Heart right ventricle (tissue), 16 donors: ENCODE data around the gene LHFPL4. TPM values are rescaled to one million over a fixed set of nuclear protein-coding genes. Genes with fewer than 3 reads are reported as not detected.
A peak's percentile ranks its signal among the peaks of the same experiment; 100 is the strongest.

Source experiments
- ATAC-seq, 8 donors: fragments of 200-7000 bp; cut with Tn5 transposase; one replicate each; pipeline ENCODE4 v1.9.1; 2020; ENCODE audit warnings: mild to moderate bottlenecking in 8 of 8, moderate library complexity in 8 of 8, moderate number of reproducible peaks in 1 of 8
- DNase-seq, 2 donors: peaks; one replicate each; pipeline ENCODE4 v3.0.0-alpha.2; 2020
- H3K27ac ChIP-seq, 10 donors: fragments of 200-600 bp; sonication (generic) in 2 of 10; one replicate each; pipeline versions ENCODE4 v1.5.0 to v1.8.0; 2020 to 2022; ENCODE audit warnings: mild to moderate bottlenecking in 3 of 10
- H3K27me3 ChIP-seq, 7 donors: fragments of 200-600 bp; one replicate each; pipeline ENCODE4 v1.8.0; 2021 to 2022; ENCODE audit warnings: mild to moderate bottlenecking in 2 of 7
- H3K36me3 ChIP-seq, 9 donors: fragments of 200-600 bp; sonication (generic) in 1 of 9; one replicate each; pipeline versions ENCODE4 v1.5.0 to v1.8.0; 2020 to 2022; ENCODE audit warnings: mild to moderate bottlenecking in 2 of 9
- H3K4me1 ChIP-seq, 9 donors: fragments of 200-600 bp; sonication (generic) in 1 of 9; one replicate each; pipeline versions ENCODE4 v1.5.0 to v1.8.0; 2020 to 2022; ENCODE audit warnings: mild to moderate bottlenecking in 4 of 9
- H3K4me3 ChIP-seq, 10 donors: fragments of 200-600 bp; sonication (generic) in 2 of 10; one replicate each; pipeline versions ENCODE4 v1.5.0 to v1.8.0; 2020 to 2022; ENCODE audit warnings: mild to moderate bottlenecking in 7 of 10, moderate library complexity in 2 of 10
- H3K9me3 ChIP-seq, 11 donors: fragments of 200-600 bp in 10 of 11; sonication (generic) in 2 of 11; one replicate each; pipeline versions ENCODE4 v1.5.0 to v1.8.0; 2013 to 2022; ENCODE audit warnings: mild to moderate bottlenecking in 2 of 11, control low read depth in 1 of 11, moderate library complexity in 1 of 11
- WGBS, 2 donors: extraction: QIAGEN DNeasy Blood & Tissue Kit; methylation state at CpG; one replicate each; pipeline ENCODE4 v1.1.7; 2013; ENCODE audit warnings: inconsistent platforms in 1 of 2; 5-methylcytosine and 5-hydroxymethylcytosine counted together
- intact Hi-C, 10 donors: fragments of 100-400 bp; cut with DNase I; formaldehyde crosslinking; loops; one replicate each; pipeline versions ENCODE4 v1.11.1 to v1.14.2; 2022
- polyA plus RNA-seq, 2 donors: library from polyadenylated mRNA; stranded (reverse); fragments of 200-250 nt; gene quantifications; one replicate each; pipeline ENCODE4 v1.2.3, GENCODE V29; 2013
- total RNA-seq, 10 donors: library from RNA; stranded (reverse); fragmentation: NEBNext Ultra II Directional in 3 of 10; extraction: Animal tissue kit (Norgen Biotek cat#: 25700) in 3 of 10; gene quantifications; one replicate each; pipeline versions ENCODE4 v1.2.1 to v1.2.4, GENCODE V29; 2021 to 2023
- TF ChIP-seq, protein P1 (sequence below), 9 donors: fragments of 200-600 bp; sonication (generic) in 2 of 9; IDR thresholded peaks; one replicate each; pipeline versions ENCODE4 v1.5.0 to v1.8.0; 2021 to 2022; ENCODE audit warnings: antibody characterized with exemption in 9 of 9, mild to moderate bottlenecking in 5 of 9, moderate library complexity in 1 of 9
- donor health status: Arrhythmogenic right ventricular cardiomyopathy.
- donor health status: ischemic (EF 13 %, LVEDD 7.1; RV severe dilation, severe dysfunction).
- donor health status: healthy with polysubstance abuse.
- donor health status: DM: no; HTN: yes; CAD: no.
- donor health status: DM: no; HTN: no; CAD: no.
- donor health status: ischemic (EF 25% LVEDD 6.9; RV normal size, moderate dysfunction).
- donor health status: ischemic (EF 25% LVEDD 5.7; RV mildly dilated, moderate dysfunction).
- donor health status: healthy.
- donor health status: DM: yes; HTN: yes; CAD: no.
- donor health status: Ischemic cardiomyopathy.
- donor health status: ischemic (EF 35%, LVEDD 5.7; RV mildly dilated, moderate dysfunction).
- donor health status: nonischemic (EF 11% LVEDD 7.7; RV severe dilation, severe dysfunction).
- donor health status: DM: yes; HTN: yes; CAD: no.
- donor health status: PGD.
- donor health status: ischemic (EF 29% LVEDD 5.4; RV normal size, mild dysfunction).
- donor health status: nonischemic (EF 23%, LVEDD 6.1; RV moderate dilation, normal function).

Gene LHFPL4
- total and polyA plus RNA-seq, 12 donors: not detected

DNA sequence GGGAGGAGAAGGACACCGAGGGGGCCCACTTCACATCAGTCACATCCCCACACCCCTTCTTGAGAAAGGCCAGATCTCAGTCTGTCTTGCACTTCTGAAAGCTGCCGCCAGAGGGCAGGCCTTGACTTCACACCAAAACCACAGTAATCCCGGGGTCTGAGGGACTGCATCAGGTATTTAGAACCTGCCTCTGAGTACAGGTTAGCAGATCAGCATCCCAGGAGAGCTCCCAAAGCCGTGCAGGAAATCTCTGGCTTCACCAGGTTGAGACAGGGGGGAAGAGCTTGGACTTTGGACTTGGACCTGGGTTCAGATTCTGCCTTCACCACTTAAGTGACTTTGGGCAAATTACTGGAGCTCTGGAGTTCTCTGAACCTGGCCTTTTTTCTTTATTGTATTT, 50.3 kb downstream of the LHFPL4 start:
- no peak overlapping the region for H3K27ac ChIP-seq
- H3K4me3 ChIP-seq: no peak overlapping the region
- ATAC-seq (peak in 4 of 8 donors; percentile 23 to 35 (median 33)), DNase-seq (peak; percentile 38 to 60)
- no peaks in the 10 kb centered on the region for H3K9me3 ChIP-seq
- TF ChIP-seq, protein P1, sequence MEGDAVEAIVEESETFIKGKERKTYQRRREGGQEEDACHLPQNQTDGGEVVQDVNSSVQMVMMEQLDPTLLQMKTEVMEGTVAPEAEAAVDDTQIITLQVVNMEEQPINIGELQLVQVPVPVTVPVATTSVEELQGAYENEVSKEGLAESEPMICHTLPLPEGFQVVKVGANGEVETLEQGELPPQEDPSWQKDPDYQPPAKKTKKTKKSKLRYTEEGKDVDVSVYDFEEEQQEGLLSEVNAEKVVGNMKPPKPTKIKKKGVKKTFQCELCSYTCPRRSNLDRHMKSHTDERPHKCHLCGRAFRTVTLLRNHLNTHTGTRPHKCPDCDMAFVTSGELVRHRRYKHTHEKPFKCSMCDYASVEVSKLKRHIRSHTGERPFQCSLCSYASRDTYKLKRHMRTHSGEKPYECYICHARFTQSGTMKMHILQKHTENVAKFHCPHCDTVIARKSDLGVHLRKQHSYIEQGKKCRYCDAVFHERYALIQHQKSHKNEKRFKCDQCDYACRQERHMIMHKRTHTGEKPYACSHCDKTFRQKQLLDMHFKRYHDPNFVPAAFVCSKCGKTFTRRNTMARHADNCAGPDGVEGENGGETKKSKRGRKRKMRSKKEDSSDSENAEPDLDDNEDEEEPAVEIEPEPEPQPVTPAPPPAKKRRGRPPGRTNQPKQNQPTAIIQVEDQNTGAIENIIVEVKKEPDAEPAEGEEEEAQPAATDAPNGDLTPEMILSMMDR (IDR thresholded peaks at IDR 0.05): peak; percentile 68 to 92 (median 86)
- H3K27me3 ChIP-seq: peaks cover 0 to 44% (median 27%) of the 10 kb centered on the region in 7 donors
- H3K4me1 ChIP-seq: peaks cover 0 to 14% (median 10%) of the 10 kb centered on the region in 9 donors
- WGBS, 2 donors: 2% methylated on average over 4 of the region's 4 CpGs
- intact Hi-C loops: loop anchor here in 3 of 10 donors (5.0 to 10.0 kb wide), 3 partner anchors 222 to 242 kb away; partner anchors contain the start of genes BRPF1 (in 1 of the 3) and OGG1 (in 1 of the 3)
- no peaks in the 10 kb centered on the region for H3K36me3 ChIP-seq

DNA sequence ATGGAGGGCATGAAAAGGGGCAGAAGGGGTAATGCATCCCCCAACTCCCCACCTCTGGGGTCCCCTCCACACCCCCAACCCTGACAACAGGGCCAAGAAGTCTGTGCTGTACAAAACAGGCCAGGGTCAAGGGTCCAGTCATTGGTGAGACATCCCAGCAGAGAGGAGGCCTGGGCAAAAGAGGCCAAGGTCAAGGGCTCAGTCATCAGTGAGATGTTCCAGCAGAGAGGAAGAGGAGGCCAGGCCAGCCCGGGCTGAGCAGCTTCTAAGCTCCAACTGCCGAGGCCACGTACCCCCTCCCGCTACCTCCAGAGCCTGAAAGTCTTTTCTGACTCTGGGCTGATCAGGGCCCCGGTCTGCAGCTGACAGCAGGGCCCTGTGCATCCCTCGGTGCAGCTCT, 52.4 kb downstream of the LHFPL4 start:
- TF ChIP-seq, protein P1 (IDR thresholded peaks at IDR 0.05): no peak
- DNase-seq: no peak
- intact Hi-C loops: loop anchor here in 3 of 10 donors (5.0 to 10.0 kb wide), 3 partner anchors 224 to 244 kb away; partner anchors contain the start of genes BRPF1 (in 1 of the 3) and OGG1 (in 1 of the 3)
- ATAC-seq: no peak
- peaks cover 0 to 14% (median 10%) of the 10 kb centered on the region in 9 donors for H3K4me1 ChIP-seq
- peaks cover 0 to 33% (median 23%) of the 10 kb centered on the region in 7 donors for H3K27me3 ChIP-seq
- H3K4me3 ChIP-seq: no peak overlapping the region
- no peak overlapping the region for H3K27ac ChIP-seq
- no peaks in the 10 kb centered on the region for H3K9me3 ChIP-seq
- 67 to 81% methylated on average over 6 of the region's 6 CpGs for WGBS, 2 donors
- H3K36me3 ChIP-seq: no peaks in the 10 kb centered on the region

GRCh38 chr3:9500108-9501050, 53.2 kb downstream of the LHFPL4 start:
- H3K4me1 ChIP-seq: peaks cover 0 to 14% (median 10%) of the 10 kb centered on the region in 9 donors
- no peaks in the 10 kb centered on the region for H3K36me3 ChIP-seq
- peaks cover 0 to 33% (median 23%) of the 10 kb centered on the region in 7 donors for H3K27me3 ChIP-seq
- DNase-seq: peak; percentile 24 to 57
- H3K27ac ChIP-seq: no peak overlapping the region
- H3K9me3 ChIP-seq: no peaks in the 10 kb centered on the region
- peak in 7 of 8 donors; percentile 50 to 83 (median 73) for ATAC-seq
- H3K4me3 ChIP-seq: peak overlapping the region in 2 of 10 donors; percentile 3 to 10
- 12 to 15% methylated on average over 39 of the region's 39 CpGs for WGBS, 2 donors
- TF ChIP-seq, protein P1 (IDR thresholded peaks at IDR 0.05): peak; percentile 23 to 75 (median 64)
- intact Hi-C loops: loop anchor here in 3 of 10 donors (5.0 to 10.0 kb wide), 3 partner anchors 224 to 244 kb away; partner anchors contain the start of genes BRPF1 (in 1 of the 3) and OGG1 (in 1 of the 3)

GRCh38 chr3:9499455-9500107, 54.0 kb downstream of the LHFPL4 start:
- no peak overlapping the region for H3K27ac ChIP-seq
- ATAC-seq (no peak), DNase-seq (no peak)
- H3K36me3 ChIP-seq: no peaks in the 10 kb centered on the region
- H3K4me3 ChIP-seq: peak overlapping the region in 1 of 10 donors; percentile 3
- TF ChIP-seq, protein P1 (IDR thresholded peaks at IDR 0.05): no peak
- intact Hi-C loops: loop anchor here in 3 of 10 donors (5.0 to 10.0 kb wide), 3 partner anchors 225 to 245 kb away; partner anchors contain the start of genes BRPF1 (in 1 of the 3) and OGG1 (in 1 of the 3)
- 24 to 26% methylated on average over 19 of the region's 19 CpGs for WGBS, 2 donors
- peaks cover 0 to 14% (median 10%) of the 10 kb centered on the region in 9 donors for H3K4me1 ChIP-seq
- H3K27me3 ChIP-seq: peaks cover 0 to 33% (median 23%) of the 10 kb centered on the region in 7 donors
- no peaks in the 10 kb centered on the region for H3K9me3 ChIP-seq
